HG03060 (cell line): ENCODE measurements around the gene PCED1B.

Experiments used
- ATAC-seq: cut with Tn5 transposase; IDR thresholded peaks from one replicate; pipeline ENCODE4 v1.9.1; 2021; ENCODE audit warnings: low read depth, moderate number of reproducible peaks; ENCODE audit not compliant: unreplicated experiment

PCED1B gene

DNA sequence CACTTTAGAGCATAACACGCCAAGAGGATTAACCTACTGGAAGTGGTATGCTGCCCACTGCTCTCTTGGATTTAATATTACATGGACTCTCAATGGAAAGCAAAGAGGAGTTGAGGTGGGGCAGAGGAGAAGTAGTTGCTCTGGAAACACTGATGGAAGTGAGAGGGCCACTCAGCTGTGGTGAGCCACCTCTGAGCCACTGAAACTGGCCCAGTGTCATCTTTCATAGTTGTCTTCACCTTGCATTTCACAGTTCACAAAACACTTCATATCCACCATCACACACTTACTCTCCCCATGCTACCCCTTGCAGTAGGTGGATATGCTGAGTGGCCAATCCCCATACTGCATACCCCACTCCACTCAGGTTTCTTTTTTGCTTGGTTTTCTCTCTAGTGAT lies 12.2 kb upstream of the PCED1B start:
- ATAC-seq: no peak

DNA sequence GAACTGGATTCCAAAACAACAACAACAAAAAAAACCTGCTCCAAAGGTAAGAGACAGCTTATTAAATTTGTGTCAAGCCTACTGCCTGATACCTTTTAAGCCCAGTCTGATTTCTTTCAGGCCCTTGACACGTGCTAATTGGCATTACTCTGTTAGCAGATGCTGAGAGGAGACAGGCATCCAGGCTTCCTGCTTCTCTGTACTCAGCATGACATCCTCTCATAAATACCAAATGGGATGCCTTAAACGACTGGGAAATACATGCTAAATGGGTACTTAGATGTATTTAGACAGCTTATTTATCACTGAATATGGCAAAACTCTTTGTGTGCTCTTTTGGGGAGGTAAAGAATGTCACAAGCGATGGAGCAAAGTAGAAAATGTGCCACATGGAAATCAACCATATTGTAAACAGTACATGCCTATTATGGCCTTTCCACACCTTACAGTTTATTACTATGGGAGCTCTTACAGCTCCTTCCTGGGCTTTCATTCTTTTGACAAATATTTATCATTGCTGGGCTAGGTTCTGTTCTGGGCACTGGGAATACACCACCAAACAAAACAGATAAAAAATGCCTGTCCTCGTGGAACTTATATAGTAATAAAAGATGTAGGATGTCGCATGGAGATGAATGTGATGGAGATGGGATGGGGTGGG lies 11.5 kb upstream of the PCED1B start:
- no peak for ATAC-seq

DNA sequence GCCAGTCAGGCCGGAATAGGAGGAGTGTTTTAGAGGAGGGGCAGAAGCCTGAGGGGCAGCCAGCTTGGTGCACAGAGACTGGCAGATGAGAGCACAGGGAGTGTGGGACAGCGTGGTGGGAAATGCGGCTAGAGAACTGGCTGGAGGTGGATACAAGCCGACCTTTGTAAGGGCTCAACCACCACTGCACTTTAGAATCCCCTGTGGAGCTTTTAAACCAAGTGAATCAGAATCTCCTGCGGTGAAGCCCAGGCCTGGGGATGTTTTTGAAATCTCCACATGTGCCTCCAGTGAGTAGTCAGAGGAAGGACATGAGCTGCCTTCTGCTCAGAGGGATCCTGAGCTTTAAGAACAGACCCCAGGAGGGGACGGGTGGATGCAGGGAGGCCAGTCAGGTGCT lies 10.9 kb upstream of the PCED1B start:
- ATAC-seq: no peak

DNA sequence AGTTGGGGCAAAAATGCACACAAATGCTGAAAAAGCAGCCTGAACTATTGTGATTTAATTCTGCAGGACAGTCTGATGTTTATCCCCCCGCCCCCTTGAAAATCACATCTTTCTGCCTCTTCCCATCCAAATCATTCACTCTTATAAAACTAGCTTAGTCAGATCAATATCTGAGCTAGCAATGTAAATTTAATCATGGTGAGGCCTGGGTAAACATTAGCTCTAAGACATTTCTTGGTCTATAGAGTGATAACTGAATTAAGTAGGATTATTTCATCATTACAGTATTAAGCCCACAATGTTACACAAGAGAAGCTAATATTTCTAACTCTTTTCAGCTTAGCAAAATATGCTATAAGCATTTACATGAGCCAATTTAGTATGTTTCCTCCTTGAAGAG lies 9.1 kb upstream of the PCED1B start:
- no peak for ATAC-seq

DNA sequence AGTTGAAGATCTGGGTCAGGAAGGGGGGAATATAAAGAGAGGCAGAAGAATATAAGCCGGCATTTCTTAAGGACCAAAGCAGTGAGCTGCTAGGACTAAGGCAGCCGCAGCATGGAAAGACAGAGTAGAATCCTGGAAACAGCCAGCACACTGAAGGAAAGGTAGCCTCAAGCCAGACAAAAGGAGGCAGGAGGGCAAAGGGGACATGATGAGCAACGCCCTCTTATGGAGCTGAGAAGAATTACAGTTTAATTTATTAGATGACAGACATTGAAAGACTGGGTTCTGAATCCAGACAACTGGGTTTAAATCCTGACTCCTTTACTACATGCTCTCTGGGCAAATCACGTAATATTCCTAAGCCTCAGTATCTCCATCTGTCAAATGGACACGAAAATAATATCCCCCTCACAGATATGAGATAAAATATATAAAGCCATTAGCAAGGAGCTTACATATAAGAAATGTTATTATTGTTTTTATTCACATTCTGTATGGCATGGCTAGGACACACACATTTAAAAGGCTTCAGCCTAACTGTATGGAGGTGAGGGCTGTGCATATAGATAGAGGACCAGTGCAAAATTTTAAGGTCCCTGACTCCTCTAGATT lies 8.1 kb upstream of the PCED1B start:
- no peak for ATAC-seq

DNA sequence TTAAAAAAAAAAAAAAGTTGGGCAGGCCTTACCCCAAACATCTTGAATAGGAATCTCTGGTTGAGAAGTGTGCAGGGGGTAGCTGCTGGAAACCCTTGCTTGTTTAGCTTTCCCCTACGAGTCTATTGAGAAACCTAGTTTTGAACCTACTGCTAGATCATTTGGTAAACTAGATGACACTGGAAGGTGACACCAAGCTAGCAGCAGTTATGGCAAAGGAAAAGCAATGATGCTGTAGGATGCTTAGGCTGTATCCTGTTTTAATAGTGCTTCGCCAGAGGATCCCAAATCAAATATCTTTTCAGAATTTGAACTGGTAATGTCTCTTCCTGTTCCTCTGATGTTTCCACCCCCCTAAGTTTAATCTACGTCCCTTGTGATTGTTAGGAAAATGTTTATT lies 5.5 kb upstream of the PCED1B start:
- no peak for ATAC-seq

DNA sequence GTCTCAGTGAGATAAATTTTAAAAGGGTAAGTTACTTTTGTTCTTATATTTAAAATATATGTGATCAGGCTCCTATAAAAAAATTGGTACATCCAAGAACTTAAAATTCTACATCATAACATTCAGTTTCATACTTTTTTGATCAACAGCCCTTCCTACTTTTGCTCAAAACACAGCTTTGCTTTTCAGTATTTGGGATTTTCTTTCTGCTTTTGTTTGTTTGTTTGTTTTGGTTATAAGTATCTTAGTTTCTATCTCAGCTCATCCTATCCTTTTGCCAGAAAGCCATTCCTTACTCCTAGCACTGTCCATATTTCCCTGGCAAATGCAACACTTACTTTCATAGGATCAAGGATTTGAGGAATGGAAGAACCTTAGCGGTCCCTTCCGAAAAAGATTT lies 4.7 kb upstream of the PCED1B start:
- ATAC-seq: no peak

DNA sequence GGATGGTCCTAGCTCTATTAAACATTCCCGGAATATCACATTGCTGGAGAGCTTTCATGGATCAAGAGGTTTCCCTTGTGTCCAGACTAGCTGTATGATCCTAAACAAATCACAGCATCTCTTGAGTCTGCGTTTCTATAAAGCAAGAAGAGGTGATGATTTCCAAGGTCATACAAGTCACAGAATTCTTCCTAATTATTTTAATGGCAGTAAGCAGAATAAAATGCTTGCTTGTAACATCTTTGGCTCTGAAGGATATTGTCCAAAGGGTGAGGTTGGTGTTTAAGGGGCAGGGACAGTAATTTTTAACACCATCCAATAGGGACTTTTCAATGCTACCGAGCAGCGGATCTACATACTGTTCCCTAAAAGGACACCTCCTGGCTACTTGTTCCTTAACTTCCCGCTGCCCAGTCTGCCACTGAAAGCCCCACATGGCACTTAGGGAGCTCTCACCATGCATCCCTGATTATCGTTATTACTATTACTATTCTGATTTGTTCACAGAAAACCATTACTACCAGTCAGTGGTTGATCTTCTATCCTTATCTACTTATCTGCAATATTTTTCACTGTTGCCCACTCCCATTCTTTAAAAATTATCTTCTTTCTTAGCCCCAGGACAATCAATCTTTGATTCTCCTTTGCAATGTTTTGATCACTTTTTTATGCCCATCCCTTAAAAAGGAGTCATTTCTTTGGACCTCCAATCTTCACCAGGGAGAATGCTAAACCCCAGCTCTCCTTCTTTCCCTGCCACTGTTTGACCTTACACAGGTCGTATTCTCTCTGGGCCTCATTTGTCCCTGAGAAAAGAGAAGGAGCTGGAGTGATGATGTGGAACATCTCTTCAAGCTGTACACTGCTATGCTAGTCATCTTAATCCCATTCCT lies 4.0 kb upstream of the PCED1B start:
- ATAC-seq: no peak

DNA sequence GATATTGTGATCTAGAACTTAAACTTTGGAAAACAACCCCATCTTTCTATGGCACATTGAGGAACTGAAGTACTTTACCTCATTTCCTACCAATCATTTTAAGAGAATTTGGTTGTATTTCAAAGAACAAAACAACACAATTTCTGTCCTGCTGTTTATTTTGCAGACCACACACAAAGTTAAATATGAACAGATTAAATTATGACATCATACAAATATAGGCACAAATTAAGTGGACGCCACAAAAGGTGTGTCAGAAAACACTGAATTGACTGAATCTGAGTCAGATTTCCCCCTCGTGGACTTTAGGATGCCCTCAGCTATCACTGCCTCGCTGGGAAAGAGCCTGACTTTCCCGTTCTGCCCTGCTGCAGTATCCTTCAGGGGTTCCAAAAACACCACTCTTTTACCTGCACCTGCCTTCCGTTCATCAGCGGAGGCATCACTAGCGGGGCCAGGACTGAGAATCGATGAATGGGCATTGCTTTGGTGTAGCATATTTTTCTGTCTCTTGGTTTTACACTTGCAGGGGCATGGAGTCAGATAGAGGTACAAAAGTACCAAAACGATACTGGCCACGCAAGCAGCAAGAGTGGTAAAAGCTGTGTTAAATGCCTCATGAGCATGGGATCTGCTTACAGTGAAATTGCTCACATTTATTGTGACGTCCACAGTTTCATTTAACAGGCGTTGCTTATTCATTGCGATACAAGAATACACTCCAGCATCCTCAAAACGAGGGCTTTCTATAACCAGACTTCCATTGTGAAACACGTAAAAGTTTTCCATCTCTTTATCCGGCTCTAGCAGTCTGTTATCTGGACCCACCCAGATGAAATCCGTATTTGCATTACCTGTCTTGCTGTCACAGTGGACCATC lies 2.0 kb upstream of the PCED1B start:
- no peak for ATAC-seq

DNA sequence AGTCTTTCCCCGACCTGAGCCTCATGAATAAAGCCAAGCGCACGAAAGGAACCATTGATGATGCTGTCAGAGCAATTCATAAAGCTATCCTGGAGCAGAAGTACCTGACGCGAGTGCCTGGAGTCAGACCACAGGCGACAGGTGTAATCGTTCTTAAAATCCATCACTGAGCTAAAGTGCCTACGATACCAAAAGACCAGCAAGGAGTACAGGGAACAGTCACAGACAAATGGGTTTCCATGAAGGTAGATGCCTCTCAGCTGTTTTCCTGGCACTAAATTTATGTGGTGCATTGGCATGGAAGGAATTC lies 1.4 kb upstream of the PCED1B start:
- ATAC-seq: no peak

DNA sequence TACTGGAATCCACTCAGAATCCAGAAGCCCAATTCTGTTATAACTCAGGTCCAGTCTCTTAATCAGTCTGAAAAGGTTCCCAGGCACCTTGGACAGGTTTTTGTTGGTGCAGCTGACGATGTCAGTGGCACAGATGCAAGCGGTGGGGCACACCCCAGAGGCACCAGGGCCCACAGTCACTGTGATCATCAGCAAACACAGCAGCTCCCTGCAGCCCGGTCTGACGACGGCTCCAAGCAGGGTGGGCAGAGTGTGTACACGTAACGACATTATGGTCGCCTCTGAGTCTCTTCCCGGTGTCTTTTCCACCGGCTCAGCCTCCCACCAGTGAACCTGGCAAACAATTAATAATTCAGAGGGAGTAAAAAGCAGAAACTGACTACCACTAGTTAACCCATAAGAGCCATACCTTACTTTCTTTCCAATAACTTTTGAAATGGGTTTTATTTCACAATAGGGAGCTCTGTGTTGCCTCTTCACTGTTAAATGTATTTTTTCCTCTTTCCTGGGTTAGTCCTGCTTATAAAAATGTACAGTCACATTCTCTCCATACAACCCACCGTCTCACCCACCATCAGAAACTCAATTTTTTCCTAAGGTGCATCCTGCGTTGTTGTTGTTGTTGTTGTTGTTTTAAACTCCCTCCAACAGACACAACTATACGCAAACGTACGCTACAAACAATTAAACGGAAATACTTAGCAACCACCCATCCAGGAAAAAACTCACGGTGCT lies 521 bp upstream of the PCED1B start:
- ATAC-seq: no peak

DNA sequence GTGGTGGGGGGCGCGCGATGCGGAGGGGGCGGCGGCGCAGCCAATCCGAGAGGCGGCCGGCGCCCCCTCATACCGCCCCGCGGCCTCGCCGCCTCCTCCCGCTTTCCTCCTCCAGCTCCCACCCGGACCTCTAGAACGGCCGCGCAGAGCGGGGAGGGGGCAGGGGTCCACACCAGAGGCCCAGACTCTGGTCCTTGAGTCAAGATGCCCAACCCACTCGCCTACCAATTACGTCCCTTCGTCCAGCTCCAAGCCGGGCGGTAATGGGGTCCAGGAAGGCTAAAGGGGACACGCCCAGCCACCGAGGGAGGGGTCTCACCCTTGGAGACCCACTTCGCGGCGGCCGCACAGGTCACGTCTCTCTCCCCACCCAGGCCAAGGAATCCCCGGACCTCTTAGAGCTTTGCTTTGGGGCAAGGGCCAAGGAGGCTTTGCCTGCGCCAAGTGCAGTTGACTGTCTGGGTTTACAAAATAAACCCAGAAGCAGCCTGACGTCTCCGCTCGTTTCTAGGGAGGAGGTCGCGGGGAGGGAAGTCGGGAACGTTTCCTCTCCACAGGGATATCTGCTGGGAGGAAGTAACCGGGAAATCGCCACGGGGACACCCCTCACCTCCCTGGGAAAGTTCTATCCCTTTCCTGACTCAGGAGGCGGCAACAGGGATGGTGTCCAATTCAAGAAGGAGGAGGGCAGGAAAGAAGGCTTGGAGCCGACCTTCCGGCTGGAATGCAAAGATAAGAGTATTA lies 732 bp downstream of the PCED1B start:
- no peak for ATAC-seq

DNA sequence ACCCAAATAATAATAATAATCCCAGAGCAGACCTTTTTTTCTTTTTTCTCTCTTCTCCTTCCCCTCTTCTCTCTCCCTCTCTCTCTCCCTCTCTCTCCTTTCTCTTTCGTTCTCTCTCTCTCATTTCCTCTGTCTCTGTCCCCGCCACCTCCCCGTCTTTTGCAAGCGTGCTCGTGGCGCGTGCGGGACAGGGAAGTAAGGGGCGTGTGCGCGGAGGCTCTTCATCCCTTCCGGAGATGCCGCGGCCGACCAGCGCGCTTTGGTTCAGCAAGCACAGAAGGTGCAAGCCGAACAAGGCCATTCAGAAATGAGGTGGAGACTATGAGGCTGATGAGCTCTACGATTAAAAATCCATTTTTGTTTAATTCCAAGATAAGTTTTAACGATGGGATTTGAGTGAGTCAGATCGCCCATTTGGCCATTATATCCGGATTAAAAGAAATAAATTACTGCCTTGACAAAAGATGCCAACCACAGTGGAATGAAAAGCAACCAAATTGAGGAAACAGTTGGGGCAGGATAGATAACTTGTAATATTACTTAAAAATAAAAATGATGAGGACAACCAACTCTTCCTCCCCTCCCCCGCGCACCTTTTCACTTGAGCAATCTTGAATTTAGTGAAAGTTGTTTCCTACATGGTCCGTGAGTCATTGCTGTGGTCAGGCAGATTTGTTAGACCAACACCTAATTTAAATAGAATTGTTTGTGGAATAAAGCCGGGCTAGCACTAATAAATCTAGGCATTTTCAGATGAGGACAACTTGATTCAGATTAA lies 1.5 kb downstream of the PCED1B start:
- no peak for ATAC-seq

DNA sequence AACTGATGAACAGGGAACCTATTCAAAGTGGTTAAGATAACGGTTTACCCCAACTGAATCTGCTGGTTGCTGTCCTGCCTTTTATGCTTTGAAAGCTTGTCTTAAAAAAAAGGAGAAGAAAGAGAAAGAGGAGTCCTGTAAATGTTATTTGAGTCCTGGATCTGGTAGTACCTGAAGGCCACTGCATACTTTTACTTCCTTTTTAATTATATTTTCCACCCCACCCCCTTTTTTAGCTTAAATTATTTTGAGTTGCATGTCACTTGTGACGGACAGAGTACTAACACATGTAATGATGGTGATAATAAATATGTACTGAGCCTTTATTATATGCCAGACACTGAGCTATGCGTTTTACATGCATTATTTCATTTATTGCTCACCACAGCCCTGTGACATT lies 2.9 kb downstream of the PCED1B start:
- ATAC-seq: no peak

DNA sequence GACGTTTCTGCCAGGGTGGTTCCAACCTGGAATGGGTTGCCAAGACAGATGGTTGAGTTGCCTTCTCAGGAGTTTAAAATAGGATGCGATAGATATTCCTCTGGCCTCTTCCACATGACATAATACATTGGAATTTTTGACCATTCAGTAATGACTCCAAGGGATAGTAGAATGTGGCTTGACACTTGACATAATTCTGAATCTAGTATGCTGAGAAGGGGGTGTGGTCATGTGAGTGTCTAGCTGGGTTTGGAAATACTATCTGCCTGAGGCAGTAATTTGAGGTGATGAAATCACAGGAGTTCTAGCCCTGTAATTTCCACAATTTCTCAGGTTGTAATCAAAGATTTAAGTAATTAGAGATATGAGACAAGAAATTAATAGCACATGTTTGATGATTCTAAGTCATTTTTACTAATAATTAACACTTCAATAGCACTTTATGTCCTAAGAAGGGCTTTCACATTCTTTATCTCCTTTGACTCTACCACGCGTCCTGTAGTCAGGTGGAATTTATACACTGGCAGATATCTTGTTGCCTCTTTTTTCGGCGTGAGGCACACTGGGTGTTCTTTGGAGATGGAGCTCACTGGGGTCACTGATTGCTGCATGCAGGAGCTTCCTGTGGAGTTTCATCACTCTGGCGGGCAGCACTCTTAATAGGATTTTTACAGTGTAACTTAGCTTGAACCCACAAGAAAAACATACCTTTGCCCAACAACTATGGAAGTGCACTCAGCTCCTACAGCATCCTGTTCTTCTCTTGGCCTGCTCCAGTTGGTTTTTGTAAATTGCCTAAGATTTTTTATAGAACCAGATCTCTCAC lies 3.6 kb downstream of the PCED1B start:
- ATAC-seq: no peak

DNA sequence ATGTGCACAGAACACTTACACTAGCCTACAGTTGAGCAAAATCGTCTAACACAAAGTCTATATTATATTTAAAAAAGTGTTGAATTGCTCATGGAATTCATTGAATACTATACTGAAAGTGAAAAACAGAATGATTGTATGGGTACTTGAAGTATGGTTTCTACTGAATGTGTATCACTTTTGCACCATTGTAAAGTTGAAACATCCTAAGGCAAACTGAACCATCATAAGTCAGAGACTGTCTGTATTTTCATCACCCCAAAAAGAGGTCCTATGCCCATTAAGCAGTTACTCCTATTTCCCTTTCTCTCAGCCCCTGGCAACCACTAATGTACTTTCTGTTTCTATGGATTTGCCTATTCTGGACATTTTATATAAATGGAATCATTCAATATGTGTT lies 4.8 kb downstream of the PCED1B start:
- no peak for ATAC-seq

DNA sequence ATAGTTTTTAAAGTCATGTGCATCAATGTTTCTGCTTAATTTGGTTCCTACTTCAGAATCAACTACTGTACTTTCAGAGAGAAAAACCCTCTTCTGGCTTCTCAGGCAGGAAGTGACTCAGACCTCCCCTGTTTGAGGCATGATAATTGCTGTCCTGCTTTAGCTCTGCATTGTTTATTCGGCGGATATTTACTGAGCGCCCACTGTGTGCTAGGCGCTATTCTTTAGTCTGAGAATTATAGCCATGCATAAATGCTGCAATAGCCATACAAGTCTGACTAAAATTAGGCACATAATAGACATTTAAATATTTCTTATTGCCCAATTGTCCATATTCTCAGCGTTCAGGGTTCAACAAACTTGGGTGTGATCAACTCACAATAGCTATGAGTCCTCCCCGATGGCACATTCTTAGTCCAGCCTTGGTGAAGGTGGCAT lies 6.4 kb downstream of the PCED1B start:
- ATAC-seq: peak; percentile 72
